ENCODE results near the gene ATXN2. TPM values are rescaled to one million over a fixed set of nuclear protein-coding genes. Genes with fewer than 3 reads are reported as not detected.

The ATXN2 gene
- total and polyA plus RNA-seq, 4 donors: 11.5 to 33.1 (median 22.1) TPM

DNA sequence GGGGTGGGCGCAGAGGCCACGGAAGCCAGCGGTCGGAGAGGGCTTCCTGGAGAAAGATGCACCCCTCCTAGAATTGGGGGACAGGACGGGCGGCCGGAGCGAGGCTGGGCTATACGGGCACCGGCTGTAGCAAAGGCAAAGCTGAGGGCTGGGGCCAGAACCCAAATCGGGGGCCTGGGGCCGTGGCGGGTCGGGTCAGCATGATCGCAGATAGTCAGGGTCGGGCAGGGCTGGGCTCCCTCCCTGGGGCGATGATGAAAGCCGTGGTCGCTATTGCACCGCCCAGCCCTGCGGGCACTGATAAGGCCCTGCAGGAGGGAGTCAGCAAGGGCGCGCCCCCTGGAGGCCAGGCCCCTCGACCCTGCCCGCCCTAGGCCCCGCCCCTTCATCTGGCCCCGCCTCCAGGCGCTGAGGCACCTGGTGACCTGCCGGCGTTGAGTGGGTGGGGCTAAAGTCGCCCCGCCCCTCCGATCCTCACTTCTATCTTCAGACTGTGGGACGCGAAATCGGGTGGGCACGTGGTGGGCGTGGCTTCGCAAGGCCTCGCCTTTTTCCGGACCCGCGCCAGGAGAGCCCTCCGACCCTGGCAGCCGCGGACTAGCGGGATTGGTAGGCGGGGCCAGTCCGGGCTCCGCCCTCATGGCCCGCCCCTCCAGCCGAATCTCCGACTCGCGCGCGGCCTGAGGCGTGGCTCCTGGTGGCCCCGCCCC lies 193.8 kb downstream of the ATXN2 start:
- peak; percentile 100 for DNase-seq (ENCODE audit: low spot score)
- Histone ChIP-seq H3K9me3 (ENCODE audit: control insufficient read depth in 4 of 4, low read length in 3 of 4) (no peaks in the 10 kb centered on the region), H3K9ac (ENCODE audit: low read depth in 1 of 2, low read length in 2 of 2) (no peak overlapping the region), H3K36me3 (ENCODE audit: control insufficient read depth in 4 of 4, insufficient read depth in 3 of 4, low read depth in 1 of 4, low read length in 3 of 4) (no peaks in the 10 kb centered on the region), H3K4me3 (ENCODE audit: low read depth in 1 of 3, low read length in 3 of 3) (peak overlapping the region in 2 of 3 donors; percentile 37 to 85), H3K27me3 (ENCODE audit: control insufficient read depth in 4 of 4, insufficient read depth in 4 of 4, low read length in 3 of 4) (no peaks in the 10 kb centered on the region), H3K27ac (ENCODE audit: low read depth in 1 of 2, low read length in 2 of 2) (peak overlapping the region; percentile 82 to 85), H3K4me1 (ENCODE audit: control insufficient read depth in 4 of 4, insufficient read depth in 4 of 4, low read length in 3 of 4) (peaks cover 17 to 48% (median 34%) of the 10 kb centered on the region in 4 donors)
- TF ChIP-seq, protein P1, sequence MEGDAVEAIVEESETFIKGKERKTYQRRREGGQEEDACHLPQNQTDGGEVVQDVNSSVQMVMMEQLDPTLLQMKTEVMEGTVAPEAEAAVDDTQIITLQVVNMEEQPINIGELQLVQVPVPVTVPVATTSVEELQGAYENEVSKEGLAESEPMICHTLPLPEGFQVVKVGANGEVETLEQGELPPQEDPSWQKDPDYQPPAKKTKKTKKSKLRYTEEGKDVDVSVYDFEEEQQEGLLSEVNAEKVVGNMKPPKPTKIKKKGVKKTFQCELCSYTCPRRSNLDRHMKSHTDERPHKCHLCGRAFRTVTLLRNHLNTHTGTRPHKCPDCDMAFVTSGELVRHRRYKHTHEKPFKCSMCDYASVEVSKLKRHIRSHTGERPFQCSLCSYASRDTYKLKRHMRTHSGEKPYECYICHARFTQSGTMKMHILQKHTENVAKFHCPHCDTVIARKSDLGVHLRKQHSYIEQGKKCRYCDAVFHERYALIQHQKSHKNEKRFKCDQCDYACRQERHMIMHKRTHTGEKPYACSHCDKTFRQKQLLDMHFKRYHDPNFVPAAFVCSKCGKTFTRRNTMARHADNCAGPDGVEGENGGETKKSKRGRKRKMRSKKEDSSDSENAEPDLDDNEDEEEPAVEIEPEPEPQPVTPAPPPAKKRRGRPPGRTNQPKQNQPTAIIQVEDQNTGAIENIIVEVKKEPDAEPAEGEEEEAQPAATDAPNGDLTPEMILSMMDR (IDR thresholded peaks at IDR 0.05; ENCODE audit: low read depth, low read length, missing input control): peak; percentile 67
- no peak for TF ChIP-seq HNF4G (IDR thresholded peaks at IDR 0.05)
- TF ChIP-seq, protein P2, sequence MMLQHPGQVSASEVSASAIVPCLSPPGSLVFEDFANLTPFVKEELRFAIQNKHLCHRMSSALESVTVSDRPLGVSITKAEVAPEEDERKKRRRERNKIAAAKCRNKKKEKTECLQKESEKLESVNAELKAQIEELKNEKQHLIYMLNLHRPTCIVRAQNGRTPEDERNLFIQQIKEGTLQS (IDR thresholded peaks at IDR 0.05): peak; percentile 83
- TF ChIP-seq TAF1 (conservative IDR thresholded peaks at IDR 0.05): no peak
- TF ChIP-seq, protein P3, sequence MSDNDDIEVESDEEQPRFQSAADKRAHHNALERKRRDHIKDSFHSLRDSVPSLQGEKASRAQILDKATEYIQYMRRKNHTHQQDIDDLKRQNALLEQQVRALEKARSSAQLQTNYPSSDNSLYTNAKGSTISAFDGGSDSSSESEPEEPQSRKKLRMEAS (IDR thresholded peaks at IDR 0.05): peak; percentile 45
- TF ChIP-seq EGR1 (IDR thresholded peaks at IDR 0.05; ENCODE audit: low read depth in 2 of 2): no peak
- TF ChIP-seq, protein P4, sequence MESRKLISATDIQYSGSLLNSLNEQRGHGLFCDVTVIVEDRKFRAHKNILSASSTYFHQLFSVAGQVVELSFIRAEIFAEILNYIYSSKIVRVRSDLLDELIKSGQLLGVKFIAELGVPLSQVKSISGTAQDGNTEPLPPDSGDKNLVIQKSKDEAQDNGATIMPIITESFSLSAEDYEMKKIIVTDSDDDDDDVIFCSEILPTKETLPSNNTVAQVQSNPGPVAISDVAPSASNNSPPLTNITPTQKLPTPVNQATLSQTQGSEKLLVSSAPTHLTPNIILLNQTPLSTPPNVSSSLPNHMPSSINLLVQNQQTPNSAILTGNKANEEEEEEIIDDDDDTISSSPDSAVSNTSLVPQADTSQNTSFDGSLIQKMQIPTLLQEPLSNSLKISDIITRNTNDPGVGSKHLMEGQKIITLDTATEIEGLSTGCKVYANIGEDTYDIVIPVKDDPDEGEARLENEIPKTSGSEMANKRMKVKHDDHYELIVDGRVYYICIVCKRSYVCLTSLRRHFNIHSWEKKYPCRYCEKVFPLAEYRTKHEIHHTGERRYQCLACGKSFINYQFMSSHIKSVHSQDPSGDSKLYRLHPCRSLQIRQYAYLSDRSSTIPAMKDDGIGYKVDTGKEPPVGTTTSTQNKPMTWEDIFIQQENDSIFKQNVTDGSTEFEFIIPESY (IDR thresholded peaks at IDR 0.05): no peak
- peak; percentile 66 for TF ChIP-seq NR2F2 (IDR thresholded peaks at IDR 0.05)
- no peak for TF ChIP-seq GABPA (IDR thresholded peaks at IDR 0.05 in 1 of 2, conservative IDR thresholded peaks at IDR 0.05 in 1 of 2)
- TF ChIP-seq FOXA2 (IDR thresholded peaks at IDR 0.05): no peak
- TF ChIP-seq, protein P5, sequence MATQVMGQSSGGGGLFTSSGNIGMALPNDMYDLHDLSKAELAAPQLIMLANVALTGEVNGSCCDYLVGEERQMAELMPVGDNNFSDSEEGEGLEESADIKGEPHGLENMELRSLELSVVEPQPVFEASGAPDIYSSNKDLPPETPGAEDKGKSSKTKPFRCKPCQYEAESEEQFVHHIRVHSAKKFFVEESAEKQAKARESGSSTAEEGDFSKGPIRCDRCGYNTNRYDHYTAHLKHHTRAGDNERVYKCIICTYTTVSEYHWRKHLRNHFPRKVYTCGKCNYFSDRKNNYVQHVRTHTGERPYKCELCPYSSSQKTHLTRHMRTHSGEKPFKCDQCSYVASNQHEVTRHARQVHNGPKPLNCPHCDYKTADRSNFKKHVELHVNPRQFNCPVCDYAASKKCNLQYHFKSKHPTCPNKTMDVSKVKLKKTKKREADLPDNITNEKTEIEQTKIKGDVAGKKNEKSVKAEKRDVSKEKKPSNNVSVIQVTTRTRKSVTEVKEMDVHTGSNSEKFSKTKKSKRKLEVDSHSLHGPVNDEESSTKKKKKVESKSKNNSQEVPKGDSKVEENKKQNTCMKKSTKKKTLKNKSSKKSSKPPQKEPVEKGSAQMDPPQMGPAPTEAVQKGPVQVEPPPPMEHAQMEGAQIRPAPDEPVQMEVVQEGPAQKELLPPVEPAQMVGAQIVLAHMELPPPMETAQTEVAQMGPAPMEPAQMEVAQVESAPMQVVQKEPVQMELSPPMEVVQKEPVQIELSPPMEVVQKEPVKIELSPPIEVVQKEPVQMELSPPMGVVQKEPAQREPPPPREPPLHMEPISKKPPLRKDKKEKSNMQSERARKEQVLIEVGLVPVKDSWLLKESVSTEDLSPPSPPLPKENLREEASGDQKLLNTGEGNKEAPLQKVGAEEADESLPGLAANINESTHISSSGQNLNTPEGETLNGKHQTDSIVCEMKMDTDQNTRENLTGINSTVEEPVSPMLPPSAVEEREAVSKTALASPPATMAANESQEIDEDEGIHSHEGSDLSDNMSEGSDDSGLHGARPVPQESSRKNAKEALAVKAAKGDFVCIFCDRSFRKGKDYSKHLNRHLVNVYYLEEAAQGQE (IDR thresholded peaks at IDR 0.05): peak; percentile 48
- peak in 1 of 2 donors; percentile 55 for TF ChIP-seq RAD21 (IDR thresholded peaks at IDR 0.05)
- TF ChIP-seq JUND (IDR thresholded peaks at IDR 0.05): no peak
- TF ChIP-seq SP1 (IDR thresholded peaks at IDR 0.05): peak; percentile 88
- TF ChIP-seq FOXA1 (IDR thresholded peaks at IDR 0.05): no peak
- peak in 1 of 2 donors; percentile 41 for TF ChIP-seq HNF4A (conservative IDR thresholded peaks at IDR 0.05)
- no peak for TF ChIP-seq YY1 (IDR thresholded peaks at IDR 0.05)
- TF ChIP-seq RXRA (IDR thresholded peaks at IDR 0.05): peak in 1 of 2 donors; percentile 61
- WGBS: 5% methylated on average over 59 of the region's 59 CpGs

All from liver (tissue), 9 donors.